Umbilical cord (tissue), 2 donors: ENCODE measurements around the gene FAM78B. TPM values are rescaled to one million over a fixed set of nuclear protein-coding genes. Genes with fewer than 3 reads are reported as not detected.

ENCODE experiments used
- DNase-seq: peaks from one replicate; pipeline ENCODE4 v3.0.0-alpha.2; 2015; ENCODE audit warnings: low spot score
- total RNA-seq: library from RNA; depleted of rRNA; stranded (reverse); fragments of >200 nt; gene quantifications from one replicate; pipeline ENCODE4 v1.2.3, GENCODE V29; 2014; ENCODE audit warnings: low replicate concordance; ENCODE audit not compliant: insufficient read depth

FAM78B gene
- total RNA-seq: 13.5 TPM

DNA sequence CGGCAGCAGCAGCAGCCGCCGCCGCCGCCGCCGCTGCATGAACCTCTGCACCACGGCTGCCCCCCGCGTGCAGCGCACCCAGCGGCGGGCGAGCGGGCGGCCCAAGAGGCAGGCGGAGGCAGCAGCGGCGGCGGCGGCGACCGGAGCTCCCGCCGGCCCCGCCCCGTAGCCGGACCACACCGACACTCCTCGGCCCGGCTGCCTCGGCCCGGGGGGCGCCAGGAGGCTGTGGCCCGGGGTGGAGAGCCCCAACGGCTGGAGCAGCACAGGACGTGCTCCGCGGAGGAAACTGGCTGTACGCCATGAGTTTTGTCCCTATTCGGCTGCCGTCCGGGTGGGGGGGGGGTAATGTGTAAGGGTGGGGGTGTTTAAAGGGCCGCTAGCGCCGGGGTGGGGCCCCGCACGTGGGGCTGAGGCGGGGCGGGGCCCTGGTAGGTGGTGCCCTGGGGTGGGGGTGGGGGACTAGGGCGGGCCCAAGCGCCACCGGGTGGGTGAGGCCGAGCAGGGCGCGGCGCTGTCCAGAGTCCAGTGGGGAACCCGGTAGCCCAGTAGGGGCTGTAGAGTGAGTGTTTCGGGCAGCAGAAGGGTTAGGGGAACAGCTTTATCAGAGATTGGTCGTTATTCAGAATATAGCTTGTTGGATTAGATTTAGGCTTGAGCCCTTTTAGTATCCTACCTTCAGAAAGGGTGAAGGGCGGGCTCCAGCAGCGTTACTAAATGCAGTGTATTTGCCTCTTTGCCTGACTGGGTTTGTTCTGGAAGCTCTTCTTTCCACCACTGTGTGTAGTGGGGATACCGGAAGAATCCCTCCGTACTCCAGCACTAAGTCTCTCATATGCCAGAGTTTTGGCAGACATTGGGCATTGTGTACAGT is at the start of gene FAM78B:
Gene FAM78B (minus strand): TSS at position 304 of the 874 bp plus-strand sequence. CDS start 753 bp downstream, outside the sequence.
- peak; percentile 43 for DNase-seq

- DNase-seq: no peak
Observed at GRCh38 chr1:166202546-166202945, 35.7 kb upstream of the FAM78B start.

GRCh38 chr1:166200743-166201142 is 33.9 kb upstream of the FAM78B start:
- no peak for DNase-seq

GRCh38 chr1:166197597-166197996 is 30.8 kb upstream of the FAM78B start:
- no peak for DNase-seq

- no peak for DNase-seq
Observed at GRCh38 chr1:166197141-166197540, 30.3 kb upstream of the FAM78B start.

GRCh38 chr1:166193057-166193698 is 26.4 kb upstream of the FAM78B start:
- DNase-seq: no peak

GRCh38 chr1:166190400-166190799 is 23.6 kb upstream of the FAM78B start:
- DNase-seq: no peak

GRCh38 chr1:166189126-166189525 is 22.3 kb upstream of the FAM78B start:
- no peak for DNase-seq

GRCh38 chr1:166185526-166185925 is 18.7 kb upstream of the FAM78B start:
- no peak for DNase-seq

DNA sequence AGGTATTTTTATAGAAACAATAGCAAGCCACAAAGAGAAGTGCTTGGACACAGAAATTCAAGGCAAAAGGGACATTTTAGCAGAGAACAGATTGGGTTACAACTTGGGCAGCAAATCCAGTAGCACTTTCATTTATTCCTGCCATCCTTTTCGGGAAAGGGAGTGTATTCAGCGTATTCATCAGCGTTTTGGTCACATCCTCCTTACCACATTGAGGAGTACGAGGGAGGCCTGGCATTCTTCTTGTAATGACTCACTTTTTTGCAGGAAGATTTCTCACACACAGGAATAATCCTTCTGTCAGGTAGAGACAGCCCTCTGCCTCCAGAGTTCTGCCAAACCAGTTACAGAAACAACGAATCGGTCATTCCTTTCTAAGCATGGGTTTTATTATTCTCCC is 18.1 kb upstream of the FAM78B start:
- DNase-seq: no peak

DNA sequence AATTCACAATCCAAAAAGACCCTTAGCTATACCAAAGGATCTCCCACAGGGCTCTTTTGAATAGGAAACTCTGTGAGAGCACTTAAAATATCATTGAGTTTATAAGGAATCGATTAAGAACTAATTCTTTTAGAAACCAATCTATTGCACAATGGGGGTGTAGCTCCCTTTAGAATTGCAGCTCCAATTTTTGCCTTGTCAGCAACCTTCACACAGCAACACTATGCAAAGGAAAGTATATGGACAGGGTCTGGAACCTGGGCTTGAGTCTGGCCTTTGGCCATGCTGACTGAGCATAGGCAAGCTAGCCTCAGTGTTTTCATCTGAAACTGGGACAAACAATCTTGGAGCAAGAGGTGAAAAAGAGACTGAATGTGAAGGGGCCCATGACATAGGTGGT is 17.2 kb upstream of the FAM78B start:
- DNase-seq: no peak

- no peak for DNase-seq
Observed at GRCh38 chr1:166182281-166182680, 15.5 kb upstream of the FAM78B start.

- DNase-seq: no peak
Observed at GRCh38 chr1:166176416-166176815, 9.6 kb upstream of the FAM78B start.

DNA sequence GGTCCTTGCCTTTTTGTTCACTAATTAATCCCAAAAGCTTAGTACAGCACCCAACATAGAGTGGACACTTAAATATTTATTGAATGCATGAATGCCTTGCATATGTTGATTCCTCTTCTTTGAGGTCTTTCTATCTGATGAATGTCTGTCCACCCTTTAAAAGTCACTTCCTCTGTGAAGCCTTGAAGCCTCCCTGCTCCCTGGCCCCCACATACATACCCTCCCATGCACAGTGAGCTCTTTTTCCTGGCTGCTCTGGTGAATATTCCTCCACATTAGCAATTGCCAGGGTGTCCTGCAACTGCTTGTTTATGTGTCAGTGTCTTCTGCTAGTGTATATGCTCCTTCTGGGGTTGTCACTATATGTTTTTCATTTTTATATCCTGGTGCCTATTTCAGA is 8.2 kb upstream of the FAM78B start:
- no peak for DNase-seq

GRCh38 chr1:166174108-166174507 is 7.3 kb upstream of the FAM78B start:
- DNase-seq: no peak

DNA sequence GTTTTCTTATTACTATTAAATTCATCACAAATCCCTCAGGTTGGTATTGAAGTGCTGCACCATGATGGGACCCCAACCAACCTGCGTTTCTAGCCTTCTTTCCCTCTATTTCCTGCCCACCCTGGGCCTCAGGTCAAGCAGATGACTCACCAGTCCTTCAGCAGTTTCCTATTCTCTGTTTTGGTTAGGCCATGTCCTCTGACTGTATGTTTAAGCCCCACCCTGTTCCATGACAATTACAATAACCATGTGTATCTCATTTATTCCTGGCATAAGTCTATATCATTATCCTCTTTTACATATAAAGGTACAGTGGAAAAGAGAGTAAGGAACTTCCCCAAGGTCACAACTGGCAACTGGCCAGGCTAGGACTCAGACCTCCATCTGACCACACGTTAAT is 5.3 kb upstream of the FAM78B start:
- DNase-seq: no peak

GRCh38 chr1:166170726-166171125 is 3.9 kb upstream of the FAM78B start:
- DNase-seq: no peak

- DNase-seq: no peak
Observed at GRCh38 chr1:166170075-166170474, 3.3 kb upstream of the FAM78B start.

DNA sequence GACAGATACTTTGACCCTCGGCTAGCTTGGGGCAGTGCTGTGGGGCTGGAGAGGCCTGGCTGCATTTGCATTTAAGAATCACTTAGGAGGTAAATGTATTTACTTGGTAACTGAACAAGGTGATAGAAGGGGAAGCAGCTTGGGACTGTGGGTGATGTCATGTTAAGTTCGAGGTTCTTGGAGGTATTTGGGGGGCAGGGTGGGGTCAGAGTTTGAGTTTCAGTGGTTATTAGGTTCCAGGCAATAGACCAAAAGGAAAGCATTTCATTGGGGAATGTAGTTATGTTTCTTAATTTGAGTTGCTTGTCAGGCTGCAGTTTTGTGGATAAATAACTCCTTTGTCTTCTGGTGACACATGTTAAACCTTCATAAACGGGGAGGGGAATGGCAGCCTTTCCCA is 2.4 kb upstream of the FAM78B start:
- no peak for DNase-seq

DNA sequence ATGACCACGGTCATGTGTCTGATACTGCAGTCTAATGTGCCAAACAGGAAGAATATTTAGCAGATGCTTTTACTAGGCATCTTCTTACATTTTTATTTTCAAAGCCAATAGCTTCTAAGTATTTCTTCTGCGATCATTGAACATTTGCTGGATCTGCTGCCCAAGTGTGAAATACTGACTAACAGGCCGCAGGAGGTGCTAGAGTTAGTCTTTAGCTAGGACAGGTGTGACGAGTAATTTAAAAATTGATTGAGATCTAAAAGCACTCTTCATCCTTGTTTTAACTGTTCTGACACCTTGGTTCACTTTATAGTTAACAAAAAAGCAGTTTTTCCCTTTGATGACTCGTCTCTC is 748 bp upstream of the FAM78B start:
- DNase-seq: no peak

- no peak for DNase-seq
Observed at GRCh38 chr1:166166329-166166697, 488 bp downstream of the FAM78B start.

GRCh38 chr1:166165661-166166328 is 1.0 kb downstream of the FAM78B start:
- DNase-seq: peak; percentile 13
